Endothelial cell of umbilical vein (primary cell): ENCODE measurements around the gene CLCA4. TPM values are rescaled to one million over a fixed set of nuclear protein-coding genes. Genes with fewer than 3 reads are reported as not detected.

ENCODE experiments used
- BruUV-seq: library from RNA; stranded (reverse); fragments of 400-500 nt; replicated peaks from 2 replicates; lab custom pipeline; 2021; lab: Mats Ljungman, UMichigan
- CTCF ChIA-PET: fragments of 300-600, 350-600 bp; sonication (Branson Sonifier 250); formaldehyde crosslinking; loops from one replicate; lab custom pipeline; 2021; ENCODE audit warnings: antibody characterized with exemption, inconsistent platforms; lab: Charles Lee
- POLR2A ChIA-PET: fragments of 300-600, 350-600 bp; sonication (Branson Sonifier 250); formaldehyde crosslinking; loops from one replicate; lab custom pipeline; 2021; ENCODE audit warnings: antibody characterized with exemption, inconsistent platforms; lab: Charles Lee
- DNase-seq: peaks from one replicate; pipeline ENCODE4 v3.0.0-alpha.2; 2011; ENCODE audit warnings: low read depth, low spot score
- FAIRE-seq: peaks from 2 replicates; lab custom pipeline; 2011; peaks lifted over from hg19 to GRCh38; lab: Jason Lieb, UNC
- H2AFZ ChIP-seq: 2 replicates; pipeline ENCODE4 v1.6.0; 2012; ENCODE audit warnings: low read depth, low read length, control low read depth, inconsistent platforms
- H3K27ac ChIP-seq: 2 replicates; pipeline ENCODE4 v1.5.1; 2011; ENCODE audit warnings: low read depth, mild to moderate bottlenecking, control low read depth, low read length, moderate library complexity; ENCODE audit not compliant: insufficient read depth
- H3K27me3 ChIP-seq, 2 experiments: 2 replicates each; pipeline versions ENCODE4 v1.6.0 to v1.6.1; 2011; ENCODE audit warnings: low read length in 2 of 2, mixed read lengths in 1 of 2; ENCODE audit not compliant: control insufficient read depth in 2 of 2, insufficient read depth in 2 of 2
- H3K36me3 ChIP-seq, 2 experiments: 2 replicates in 1 of 2; 3 replicates in 1 of 2; pipeline ENCODE4 v1.5.1; 2011; ENCODE audit warnings: low read length in 2 of 2, mild to moderate bottlenecking in 1 of 2, moderate library complexity in 1 of 2; ENCODE audit not compliant: control insufficient read depth in 2 of 2, insufficient read depth in 2 of 2; ENCODE audit errors: extremely low read depth in 1 of 2
- H3K4me1 ChIP-seq: 3 replicates; pipeline ENCODE4 v1.5.1; 2011; ENCODE audit warnings: mild to moderate bottlenecking, low read length; ENCODE audit not compliant: control insufficient read depth, insufficient read depth; ENCODE audit errors: extremely low read depth
- H3K4me2 ChIP-seq: 2 replicates; pipeline ENCODE4 v1.6.1; 2011; ENCODE audit warnings: low read length, control low read depth, mixed read lengths; ENCODE audit not compliant: insufficient read depth
- H3K4me3 ChIP-seq, 3 experiments: fragments of 200-600 bp in 1 of 3; sonication (generic), shearing (Covaris generic) in 1 of 3; replicated peaks in 1 of 3; 2 replicates each; pipeline ENCODE4 v1.5.1; 2011 to 2016; ENCODE audit warnings: control low read depth in 3 of 3, low read length in 3 of 3, mild to moderate bottlenecking in 2 of 3, inconsistent platforms in 1 of 3, low read depth in 1 of 3, moderate library complexity in 1 of 3; ENCODE audit not compliant: insufficient read depth in 1 of 3
- H3K79me2 ChIP-seq: 2 replicates; pipeline ENCODE4 v1.6.0; 2012; ENCODE audit warnings: low read length, inconsistent platforms; ENCODE audit not compliant: control insufficient read depth, insufficient read depth
- H3K9ac ChIP-seq: replicated peaks from 2 replicates; pipeline ENCODE3; 2011; ENCODE audit warnings: low read length, control low read depth; ENCODE audit not compliant: insufficient read depth; ENCODE audit errors: extremely low read depth
- H3K9me1 ChIP-seq: replicated peaks from 3 replicates; pipeline ENCODE4 v1.6.0; 2011; ENCODE audit warnings: mild to moderate bottlenecking, low read length; ENCODE audit not compliant: control insufficient read depth, insufficient read depth; ENCODE audit errors: extremely low read depth
- H3K9me3 ChIP-seq: replicated peaks from 2 replicates; pipeline ENCODE4 v1.5.1; 2012; ENCODE audit warnings: low read length, inconsistent platforms; ENCODE audit not compliant: control insufficient read depth, insufficient read depth
- H4K20me1 ChIP-seq: replicated peaks from 2 replicates; pipeline ENCODE3; 2011; ENCODE audit warnings: mild to moderate bottlenecking, low read length; ENCODE audit not compliant: control insufficient read depth, insufficient read depth; ENCODE audit errors: extremely low read depth
- EZH2 ChIP-seq: IDR thresholded peaks from 2 replicates; pipeline ENCODE4 v1.6.1; 2012; ENCODE audit warnings: borderline replicate concordance, low read depth, mild to moderate bottlenecking, moderate library complexity, low read length, inconsistent platforms; ENCODE audit not compliant: severe bottlenecking
- FOS ChIP-seq: IDR thresholded peaks from 2 replicates; pipeline ENCODE4 v1.6.1; 2011; ENCODE audit warnings: mild to moderate bottlenecking, low read length, moderate library complexity, borderline replicate concordance; ENCODE audit not compliant: insufficient read depth
- GATA2 ChIP-seq: IDR thresholded peaks from 2 replicates; pipeline ENCODE4 v1.7.0; 2011; ENCODE audit warnings: low read depth, mild to moderate bottlenecking, moderate library complexity, mixed read lengths, low read length; ENCODE audit not compliant: insufficient read length, insufficient read depth
- JUN ChIP-seq: IDR thresholded peaks from 2 replicates; pipeline ENCODE4 v1.6.1; 2011; ENCODE audit warnings: borderline replicate concordance, low read depth; ENCODE audit not compliant: insufficient read length, insufficient read depth
- MAX ChIP-seq: IDR thresholded peaks from 2 replicates; pipeline ENCODE4 v1.6.1; 2011; ENCODE audit not compliant: insufficient read depth, insufficient read length
- MYC ChIP-seq: IDR thresholded peaks from one replicate; pipeline ENCODE4 v1.6.1; 2011; ENCODE audit warnings: mild to moderate bottlenecking, low read depth, low read length
- POLR2A ChIP-seq: IDR thresholded peaks from 2 replicates; pipeline ENCODE4 v1.6.1; 2012; ENCODE audit warnings: low read depth, mild to moderate bottlenecking, control low read depth, low read length
- POLR2AphosphoS5 ChIP-seq: IDR thresholded peaks from 2 replicates; pipeline ENCODE4 v1.6.1; 2012; ENCODE audit warnings: low read depth, mild to moderate bottlenecking, control low read depth, low read length, moderate library complexity; ENCODE audit not compliant: insufficient read depth
- dilution Hi-C: fragments of 300-500 bp; cut with MboI; formaldehyde crosslinking; loops from one replicate; pipeline ENCODE4 v1.15.0; 2019; ENCODE audit warnings: low sequenced_read_pairs; ENCODE audit not compliant: extremely low pct_ligation_motif_present
- intact Hi-C: fragments of 100-400 bp; cut with micrococcal nuclease; formaldehyde crosslinking; loops from one replicate; pipeline ENCODE4 v1.10.0; 2022
- polyA plus RNA-seq, 4 experiments: library from polyadenylated mRNA; depleted of rRNA in 3 of 4; stranded (reverse) in 3 of 4; unstranded in 1 of 4; fragments of >200 nt; gene quantifications; 2 replicates each; pipeline versions ENCODE4 v1.2.1 to v1.2.3, GENCODE V29; 2011 to 2012; ENCODE audit warnings: missing spikeins in 1 of 4
- total RNA-seq: library from RNA; stranded (reverse); gene quantifications from 2 replicates; pipeline ENCODE4 v1.2.3, GENCODE V29; 2021
- TF ChIP-seq, protein P1 (sequence below), 2 donors: IDR thresholded peaks; 1 replicate in 1 of 2; 2 replicates in 1 of 2; pipeline ENCODE4 v1.5.1; 2011; ENCODE audit warnings: low read length in 2 of 2, mild to moderate bottlenecking in 2 of 2, moderate library complexity in 2 of 2, control low read depth in 1 of 2, inconsistent platforms in 1 of 2, low read depth in 1 of 2; ENCODE audit not compliant: insufficient read depth in 1 of 2; ENCODE audit errors: extremely low read depth in 1 of 2

Gene CLCA4
- total and polyA plus RNA-seq, 2 donors (not counting 3 experiments of a cell fraction or from before 2014, with no cell fraction given): not detected

DNA sequence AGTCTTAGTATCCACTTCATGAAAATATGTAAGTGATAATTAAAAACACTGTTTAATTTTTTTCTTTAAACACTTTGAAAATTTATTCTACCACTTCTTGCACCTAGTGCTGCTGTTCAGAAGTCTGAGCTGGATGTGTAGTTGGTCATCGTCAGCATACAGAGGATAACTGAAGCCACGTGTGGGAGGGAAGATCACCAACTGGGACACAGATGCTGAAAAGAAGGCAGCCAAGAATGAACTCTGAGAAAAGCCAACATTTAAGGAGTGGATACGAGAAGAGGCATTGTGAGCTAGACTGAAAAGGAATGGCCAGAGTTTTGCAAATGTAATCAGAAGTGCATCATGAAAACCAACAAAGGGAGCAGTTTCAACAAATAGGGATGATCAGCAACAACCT lies 24.6 kb upstream of the CLCA4 start:
- no peak overlapping the region for H3K4me3 ChIP-seq
- H3K9ac ChIP-seq: no peak overlapping the region
- peaks cover 5% of the 10 kb centered on the region for H3K4me1 ChIP-seq
- ChIA-PET CTCF (no interaction called here), POLR2A (no interaction called here)
- dilution Hi-C loops: no loop called here
- TF ChIP-seq MYC (no peak), POLR2AphosphoS5 (no peak), EZH2 (no peak), FOS (no peak), GATA2 (no peak), POLR2A (no peak)
- no peaks in the 10 kb centered on the region for H4K20me1 ChIP-seq
- intact Hi-C loops: no loop called here
- H3K9me1 ChIP-seq: no peaks in the 10 kb centered on the region
- no TSS peak for BruUV-seq
- DNase-seq: no peak
- H3K4me2 ChIP-seq: no peak overlapping the region
- no peak overlapping the region for H3K27ac ChIP-seq
- no peak overlapping the region for H2AFZ ChIP-seq
- H3K79me2 ChIP-seq: no peaks in the 10 kb centered on the region
- no peaks in the 10 kb centered on the region for H3K27me3 ChIP-seq
- H3K36me3 ChIP-seq: no peaks in the 10 kb centered on the region
- no peaks in the 10 kb centered on the region for H3K9me3 ChIP-seq
- FAIRE-seq: no peak

DNA sequence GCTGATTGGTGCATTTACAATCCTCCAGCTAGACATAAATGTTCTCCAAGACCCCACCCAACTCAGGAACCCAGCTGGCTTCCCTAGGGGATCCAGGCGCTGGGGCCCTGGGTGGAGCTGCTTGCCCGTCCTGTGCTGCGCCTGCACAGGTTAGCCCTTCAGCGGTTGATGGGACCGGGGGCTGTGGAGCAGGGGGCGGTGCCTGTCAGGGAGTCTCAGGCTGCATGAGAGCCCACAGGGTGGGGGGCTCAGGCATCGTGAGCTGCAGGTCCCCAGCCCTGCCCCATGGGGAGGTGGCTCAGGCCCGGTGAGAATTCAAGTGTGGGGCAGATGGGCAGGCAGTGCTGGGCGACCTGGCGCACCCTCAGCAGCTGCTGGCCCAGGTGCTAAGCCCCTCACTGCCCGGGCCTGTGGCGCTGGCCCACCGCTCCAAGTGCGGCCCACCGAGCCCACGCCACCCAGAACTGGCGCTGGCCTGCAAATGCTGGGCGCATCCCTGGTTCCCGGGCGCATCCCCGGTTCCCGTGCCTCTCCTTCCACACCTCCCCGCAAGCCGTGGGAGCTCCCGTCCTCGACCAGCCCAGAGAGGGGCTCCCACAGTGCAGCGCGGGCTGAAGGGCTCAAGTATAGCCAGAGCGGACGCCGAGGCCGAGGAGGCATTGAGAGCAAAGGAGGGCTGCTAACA lies 23.1 kb upstream of the CLCA4 start:
- BruUV-seq: no TSS peak
- Histone ChIP-seq H3K9ac (no peak overlapping the region), H4K20me1 (no peaks in the 10 kb centered on the region), H3K79me2 (no peaks in the 10 kb centered on the region), H3K4me1 (peaks cover 12% of the 10 kb centered on the region), H3K4me3 (no peak overlapping the region), H3K9me1 (no peaks in the 10 kb centered on the region), H2AFZ (no peak overlapping the region), H3K4me2 (no peak overlapping the region), H3K36me3 (no peaks in the 10 kb centered on the region), H3K27ac (no peak overlapping the region), H3K9me3 (no peaks in the 10 kb centered on the region), H3K27me3 (no peaks in the 10 kb centered on the region)
- intact Hi-C loops (no loop called here), dilution Hi-C loops (no loop called here)
- TF ChIP-seq POLR2A (no peak), JUN (no peak), EZH2 (no peak), POLR2AphosphoS5 (no peak), MYC (no peak), MAX (no peak), FOS (no peak)
- TF ChIP-seq, protein P1, sequence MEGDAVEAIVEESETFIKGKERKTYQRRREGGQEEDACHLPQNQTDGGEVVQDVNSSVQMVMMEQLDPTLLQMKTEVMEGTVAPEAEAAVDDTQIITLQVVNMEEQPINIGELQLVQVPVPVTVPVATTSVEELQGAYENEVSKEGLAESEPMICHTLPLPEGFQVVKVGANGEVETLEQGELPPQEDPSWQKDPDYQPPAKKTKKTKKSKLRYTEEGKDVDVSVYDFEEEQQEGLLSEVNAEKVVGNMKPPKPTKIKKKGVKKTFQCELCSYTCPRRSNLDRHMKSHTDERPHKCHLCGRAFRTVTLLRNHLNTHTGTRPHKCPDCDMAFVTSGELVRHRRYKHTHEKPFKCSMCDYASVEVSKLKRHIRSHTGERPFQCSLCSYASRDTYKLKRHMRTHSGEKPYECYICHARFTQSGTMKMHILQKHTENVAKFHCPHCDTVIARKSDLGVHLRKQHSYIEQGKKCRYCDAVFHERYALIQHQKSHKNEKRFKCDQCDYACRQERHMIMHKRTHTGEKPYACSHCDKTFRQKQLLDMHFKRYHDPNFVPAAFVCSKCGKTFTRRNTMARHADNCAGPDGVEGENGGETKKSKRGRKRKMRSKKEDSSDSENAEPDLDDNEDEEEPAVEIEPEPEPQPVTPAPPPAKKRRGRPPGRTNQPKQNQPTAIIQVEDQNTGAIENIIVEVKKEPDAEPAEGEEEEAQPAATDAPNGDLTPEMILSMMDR (IDR thresholded peaks at IDR 0.05; ENCODE audit: extremely low read depth in 1 of 2, insufficient read depth in 1 of 2, low read depth in 1 of 2, low read length in 2 of 2): no peak
- ChIA-PET CTCF (no interaction called here), POLR2A (no interaction called here)
- no peak for DNase-seq
- no peak for FAIRE-seq
